ENCODE measurements around the gene CYFIP2.

DNA sequence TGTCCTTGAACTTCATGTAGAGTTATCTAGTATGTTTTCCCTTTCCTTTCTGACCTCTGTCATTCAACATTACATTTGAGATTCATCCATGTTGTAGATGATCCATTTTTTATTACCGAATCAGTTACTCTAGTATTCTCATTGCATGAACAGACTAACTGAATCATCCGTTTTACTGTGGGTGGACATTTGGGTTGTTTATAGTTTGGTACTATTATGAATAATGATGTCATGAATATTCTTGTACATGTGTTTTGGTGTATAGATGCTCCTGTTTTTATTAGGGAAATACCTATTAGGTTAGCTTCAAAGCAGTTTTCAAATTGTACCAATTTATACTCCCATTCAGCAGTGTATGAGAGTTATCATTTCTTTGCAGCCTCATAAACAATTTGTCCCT lies 99.8 kb downstream of the CYFIP2 start:
- TF ChIP-seq, protein P1, sequence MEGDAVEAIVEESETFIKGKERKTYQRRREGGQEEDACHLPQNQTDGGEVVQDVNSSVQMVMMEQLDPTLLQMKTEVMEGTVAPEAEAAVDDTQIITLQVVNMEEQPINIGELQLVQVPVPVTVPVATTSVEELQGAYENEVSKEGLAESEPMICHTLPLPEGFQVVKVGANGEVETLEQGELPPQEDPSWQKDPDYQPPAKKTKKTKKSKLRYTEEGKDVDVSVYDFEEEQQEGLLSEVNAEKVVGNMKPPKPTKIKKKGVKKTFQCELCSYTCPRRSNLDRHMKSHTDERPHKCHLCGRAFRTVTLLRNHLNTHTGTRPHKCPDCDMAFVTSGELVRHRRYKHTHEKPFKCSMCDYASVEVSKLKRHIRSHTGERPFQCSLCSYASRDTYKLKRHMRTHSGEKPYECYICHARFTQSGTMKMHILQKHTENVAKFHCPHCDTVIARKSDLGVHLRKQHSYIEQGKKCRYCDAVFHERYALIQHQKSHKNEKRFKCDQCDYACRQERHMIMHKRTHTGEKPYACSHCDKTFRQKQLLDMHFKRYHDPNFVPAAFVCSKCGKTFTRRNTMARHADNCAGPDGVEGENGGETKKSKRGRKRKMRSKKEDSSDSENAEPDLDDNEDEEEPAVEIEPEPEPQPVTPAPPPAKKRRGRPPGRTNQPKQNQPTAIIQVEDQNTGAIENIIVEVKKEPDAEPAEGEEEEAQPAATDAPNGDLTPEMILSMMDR (optimal IDR thresholded peaks at IDR 0.05 in 1 of 3, IDR thresholded peaks at IDR 0.05 in 1 of 3, conservative IDR thresholded peaks at IDR 0.05 in 1 of 3; ENCODE audit: extremely low read depth in 1 of 3, insufficient read depth in 2 of 3, low read length in 3 of 3), result no peak
- TF ChIP-seq EZH2 (IDR thresholded peaks at IDR 0.05; ENCODE audit: low read length), result no peak
